NCI-H1092 treated with DMSO at 0.1 percent for 48 hours (cell line): ENCODE measurements around the gene ERVFRD-1.
A peak's percentile ranks its signal among the peaks of the same experiment; 100 is the strongest.
"Not testable (repeated sequence)": the region's sequence is repeated elsewhere in the genome, so short reads cannot be mapped to it uniquely, and the experiment has no call there.

ENCODE experiments used
- DNase-seq: peaks from one replicate; lab custom pipeline; 2025; lab: John Stamatoyannopoulos, UW

The ERVFRD-1 gene

GRCh38 chr6:11087141-11087812, 24.2 kb downstream of the ERVFRD-1 start:
- DNase-seq: not testable (repeated sequence)

GRCh38 chr6:11085758-11086435, 25.6 kb downstream of the ERVFRD-1 start:
- no peak for DNase-seq

- DNase-seq: no peak
Measured at GRCh38 chr6:11083956-11084355, 27.6 kb downstream of the ERVFRD-1 start.

- no peak for DNase-seq
Measured at GRCh38 chr6:11083491-11083890, 28.0 kb downstream of the ERVFRD-1 start.

DNA sequence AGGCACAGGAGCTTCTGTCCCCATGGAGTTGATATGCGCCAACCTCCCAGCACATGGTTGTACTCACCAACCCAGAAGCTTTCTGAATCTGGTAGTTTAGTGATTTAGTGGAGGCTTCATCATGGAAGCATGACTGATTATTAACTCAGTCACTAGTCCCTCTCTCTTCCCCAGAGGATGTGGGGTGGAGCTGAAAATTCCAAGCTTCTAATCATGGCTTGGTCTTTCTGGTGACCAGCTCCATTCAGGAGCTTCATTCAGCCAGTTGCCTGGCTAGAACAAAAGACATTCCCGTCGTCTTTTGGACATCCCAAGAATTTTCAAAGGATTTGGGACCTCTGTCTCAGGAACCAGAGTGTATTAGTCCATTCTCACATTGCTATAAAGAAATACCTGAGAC, 31.2 kb downstream of the ERVFRD-1 start:
- no peak for DNase-seq

DNA sequence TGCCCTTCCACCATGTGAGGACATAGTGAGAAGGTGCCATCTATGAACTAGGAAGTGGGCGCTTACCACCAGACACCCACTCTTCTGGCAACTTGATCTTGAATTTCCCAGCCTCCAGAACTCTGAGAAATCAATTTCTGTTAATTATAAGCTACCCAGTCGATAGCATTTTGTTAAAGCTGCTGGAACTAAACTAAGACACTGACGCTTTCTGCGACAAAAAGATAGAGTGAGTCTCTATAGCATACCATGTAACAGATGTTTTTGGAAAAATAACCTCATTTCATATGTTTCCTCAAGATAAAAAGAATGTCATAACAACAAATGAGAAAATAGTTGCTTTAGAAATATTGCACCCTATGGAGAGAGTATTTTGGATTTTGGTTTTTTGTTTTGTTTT, 33.3 kb downstream of the ERVFRD-1 start:
- no peak for DNase-seq

DNA sequence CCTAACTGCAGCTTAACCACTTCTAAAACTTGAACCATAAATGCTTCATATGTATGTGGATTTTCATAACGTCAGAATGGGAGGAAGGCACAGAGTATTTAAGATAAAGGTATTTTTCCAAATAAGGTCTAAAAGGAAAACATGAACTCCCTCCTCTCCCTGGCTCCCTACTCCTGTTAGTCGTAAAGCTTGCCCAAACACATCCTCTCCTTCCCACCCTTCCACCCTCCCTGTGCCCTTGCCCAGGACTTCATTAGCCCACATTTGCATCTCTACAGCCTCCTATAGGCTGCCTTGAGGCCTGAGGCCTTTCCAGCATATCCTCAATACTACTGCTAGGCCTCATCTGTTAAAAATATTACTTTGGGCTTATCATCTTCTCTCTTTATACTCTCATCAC, 35.0 kb downstream of the ERVFRD-1 start:
- DNase-seq: no peak

GRCh38 chr6:11072101-11072500, 39.4 kb downstream of the ERVFRD-1 start:
- DNase-seq: no peak

- no peak for DNase-seq
Measured at GRCh38 chr6:11069760-11070159, 41.8 kb downstream of the ERVFRD-1 start.

DNA sequence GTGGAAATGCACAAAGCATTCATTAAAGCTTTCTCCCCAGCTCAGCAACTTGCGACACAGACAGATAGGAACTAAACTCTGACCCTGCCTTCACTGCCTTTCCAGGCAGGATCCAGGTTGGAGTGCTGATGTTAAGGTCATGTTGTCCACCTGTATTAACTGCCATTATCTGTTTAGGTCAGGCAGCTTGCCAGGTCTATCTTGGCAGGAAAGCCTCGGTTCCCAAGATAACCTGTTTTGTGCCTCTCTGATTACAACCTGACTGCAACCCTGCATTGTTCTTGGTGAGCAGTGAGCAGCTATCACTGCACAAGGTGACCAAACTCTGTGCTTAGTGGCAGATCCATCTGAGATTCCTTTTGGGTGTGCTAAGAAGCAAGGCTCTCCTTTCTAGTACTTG, 44.2 kb downstream of the ERVFRD-1 start:
- peak; percentile 1 for DNase-seq

- DNase-seq: no peak
Measured at GRCh38 chr6:11066505-11067347, 44.8 kb downstream of the ERVFRD-1 start.

DNA sequence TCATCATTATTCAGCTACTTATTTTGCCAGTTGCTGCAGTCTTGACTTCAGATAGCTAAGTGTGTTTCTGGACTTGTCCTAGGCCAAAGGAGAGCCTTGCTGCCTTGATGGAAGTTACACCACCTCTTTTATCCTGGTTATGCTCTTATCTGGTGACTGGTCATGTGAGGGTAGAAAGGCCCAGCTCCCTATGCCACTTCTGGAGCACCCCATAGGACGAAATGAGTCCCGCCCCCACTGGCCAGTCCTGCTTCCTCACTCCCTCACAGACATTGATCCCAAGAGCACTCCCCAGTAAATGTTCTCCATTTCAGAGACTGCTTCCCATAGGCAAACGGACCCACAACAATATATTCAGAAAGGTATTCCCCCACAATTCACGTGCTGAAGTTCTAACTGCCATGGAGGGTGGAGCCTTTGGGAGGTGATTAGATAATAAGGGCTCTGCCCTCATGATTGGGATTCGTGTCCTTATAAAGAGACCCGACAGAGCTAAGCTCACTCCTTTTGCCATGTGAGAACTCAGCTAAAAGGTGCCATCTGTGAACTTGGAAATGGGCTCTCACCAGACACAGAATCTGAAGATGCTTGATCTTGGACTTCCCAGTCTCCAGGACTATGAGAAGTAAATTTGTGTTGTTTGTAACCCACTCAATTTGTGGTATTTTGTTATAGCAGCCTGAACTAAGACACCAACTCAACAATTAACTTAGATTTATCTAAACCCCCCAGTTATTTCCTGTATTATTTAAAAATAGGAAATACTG, 45.9 kb downstream of the ERVFRD-1 start:
- DNase-seq: no peak

- no peak for DNase-seq
Measured at GRCh38 chr6:11064836-11065235, 46.7 kb downstream of the ERVFRD-1 start.

DNA sequence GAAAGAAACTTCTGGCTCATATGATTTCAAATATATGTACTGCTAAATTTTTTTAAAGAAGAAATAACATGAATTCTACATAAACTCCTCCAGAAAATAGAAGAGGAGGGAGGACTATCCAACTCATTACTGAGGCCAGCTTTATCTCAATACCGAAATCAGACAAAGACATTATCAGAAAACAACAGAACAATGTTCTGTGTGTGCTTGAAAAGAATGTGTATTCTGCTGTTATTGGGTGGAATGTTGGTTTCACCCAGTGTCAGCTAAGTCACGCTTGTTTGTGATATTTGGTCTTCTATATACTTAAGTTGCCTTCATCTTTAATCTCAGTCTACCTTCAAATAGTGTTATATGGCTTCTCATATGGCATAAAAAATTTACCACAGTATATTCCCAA, 48.8 kb downstream of the ERVFRD-1 start:
- no peak for DNase-seq

GRCh38 chr6:11062083-11062482, 49.4 kb downstream of the ERVFRD-1 start:
- no peak for DNase-seq

DNA sequence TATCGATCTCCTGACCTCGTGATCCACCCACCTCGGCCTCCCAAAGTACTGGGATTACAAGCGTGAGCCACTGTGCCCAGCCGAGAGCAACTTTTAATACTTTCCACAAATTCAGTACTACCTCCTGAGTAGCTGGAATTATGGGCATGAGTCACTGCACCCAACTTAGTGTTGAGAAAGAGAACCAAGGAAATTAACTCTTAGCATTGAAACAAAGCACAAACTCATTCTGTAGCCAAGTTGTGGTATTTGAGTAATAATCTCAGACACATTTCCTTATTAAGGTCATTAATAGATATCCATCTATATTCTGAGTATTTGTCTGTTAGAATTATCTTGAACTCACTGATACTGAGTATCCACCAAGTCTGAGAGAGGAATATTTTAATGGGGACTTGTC, 53.1 kb downstream of the ERVFRD-1 start:
- DNase-seq: no peak

DNA sequence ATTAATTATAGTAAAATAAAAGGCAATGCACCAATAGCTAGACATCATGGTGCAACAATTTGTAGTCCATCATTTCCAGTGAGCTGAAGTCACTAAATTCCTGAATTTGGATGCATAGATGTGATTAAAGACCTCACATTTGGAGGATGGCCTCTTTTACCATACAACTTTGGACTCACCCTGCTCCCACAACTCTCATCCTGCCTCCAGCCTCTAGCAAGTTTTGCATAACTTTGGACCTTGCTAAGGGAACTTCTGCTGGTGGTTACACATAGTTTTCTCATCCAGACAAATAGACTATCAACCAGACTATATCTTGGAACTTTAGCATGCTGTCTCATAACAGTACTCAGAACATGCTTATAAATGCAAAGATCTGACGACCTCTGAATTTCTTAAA, 54.7 kb downstream of the ERVFRD-1 start:
- DNase-seq: no peak

GRCh38 chr6:11055127-11055627, 56.3 kb downstream of the ERVFRD-1 start:
- DNase-seq: no peak

- DNase-seq: no peak
Measured at GRCh38 chr6:11054722-11055121, 56.8 kb downstream of the ERVFRD-1 start.

- no peak for DNase-seq
Measured at GRCh38 chr6:11053307-11053706, 58.2 kb downstream of the ERVFRD-1 start.
